ENCODE measurements around the gene SLC24A3. TPM values are rescaled to one million over a fixed set of nuclear protein-coding genes. Genes with fewer than 3 reads are reported as not detected.

SLC24A3 gene
- total and polyA plus RNA-seq, 4 experiments from 2014 or later: not detected

DNA sequence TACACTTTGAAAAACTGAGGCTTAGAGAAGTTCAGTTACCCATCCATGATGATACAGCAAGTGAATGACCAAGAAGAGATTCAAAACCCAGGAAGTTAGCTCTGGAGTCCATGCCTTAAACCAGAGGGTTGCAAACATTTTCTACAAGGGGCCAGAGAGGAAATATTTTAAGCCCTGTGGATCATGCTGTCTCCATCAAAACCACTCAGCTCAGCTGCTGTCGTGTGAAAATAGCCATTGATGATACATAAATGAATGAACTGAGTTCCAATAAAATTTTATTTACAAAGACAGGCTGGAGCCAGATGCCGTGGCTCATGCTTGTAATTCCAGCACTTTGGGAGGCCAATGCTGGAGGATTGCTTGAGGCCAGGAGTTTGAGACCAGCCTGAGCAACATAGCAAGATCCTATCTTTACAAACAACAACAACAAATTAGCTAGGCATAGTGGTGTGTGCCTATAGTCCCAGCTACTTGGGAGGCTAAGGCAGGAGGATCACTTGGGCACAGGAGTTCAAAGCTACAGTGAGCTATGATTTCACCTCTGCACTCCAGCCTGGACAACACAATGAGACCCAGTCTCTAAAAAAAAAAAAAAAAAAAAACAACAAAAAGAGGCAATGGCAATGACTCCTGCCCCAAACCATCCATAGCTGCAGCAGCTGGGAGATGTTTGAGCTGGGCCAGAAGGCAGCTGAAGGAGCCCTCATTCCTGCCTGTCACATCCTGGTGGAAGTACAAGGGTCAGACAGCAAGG lies 501.6 kb downstream of the SLC24A3 start:
- Histone ChIP-seq H3K36me3 (ENCODE audit: insufficient read depth, low read length) (no peaks in the 10 kb centered on the region), H3K4me1 (ENCODE audit: insufficient read depth, low read length) (no peaks in the 10 kb centered on the region), H3K9me3 (ENCODE audit: control insufficient read depth in 1 of 2, low read length in 2 of 2) (no peaks in the 10 kb centered on the region), H3K4me3 (ENCODE audit: low read length in 2 of 2) (no peak overlapping the region), H3K27me3 (ENCODE audit: insufficient read depth, low read length) (no peaks in the 10 kb centered on the region), H3K27ac (ENCODE audit: low read depth, low read length) (no peak overlapping the region)
- no peak overlapping the region for H3K27ac Mint-ChIP-seq
- intact Hi-C loops (cut with micrococcal nuclease): no loop called here
- H3K36me3 Mint-ChIP-seq: no peaks in the 10 kb centered on the region
- ChIA-PET POLR2A (ENCODE audit: partially characterized antibody) (no interaction called here), CTCF (ENCODE audit: partially characterized antibody) (interaction anchor here (0.7 kb wide), 1 partner anchor 289 kb away, joined by 3 read pairs; no protein-coding TSS in a partner anchor)
- no peak overlapping the region for H3K4me3 Mint-ChIP-seq
- peaks cover 0 to 28% (median 11%) of the 10 kb centered on the region in 8 donors for H3K9me3 Mint-ChIP-seq
- no peaks in the 10 kb centered on the region for H3K4me1 Mint-ChIP-seq
- DNase-seq: no peak
- peaks cover 2 to 3% of the 10 kb centered on the region in 2 donors for H3K27me3 Mint-ChIP-seq

- Mint-ChIP-seq H3K27me3 (peaks cover 2 to 3% of the 10 kb centered on the region in 2 donors), H3K36me3 (no peaks in the 10 kb centered on the region), H3K4me3 (no peak overlapping the region), H3K27ac (no peak overlapping the region), H3K9me3 (peaks cover 0 to 28% (median 11%) of the 10 kb centered on the region in 8 donors), H3K4me1 (no peaks in the 10 kb centered on the region)
- Histone ChIP-seq H3K9me3 (ENCODE audit: control insufficient read depth in 1 of 2, low read length in 2 of 2) (no peaks in the 10 kb centered on the region), H3K27ac (ENCODE audit: low read depth, low read length) (no peak overlapping the region), H3K27me3 (ENCODE audit: insufficient read depth, low read length) (no peaks in the 10 kb centered on the region), H3K4me3 (ENCODE audit: low read length in 2 of 2) (no peak overlapping the region), H3K4me1 (ENCODE audit: insufficient read depth, low read length) (no peaks in the 10 kb centered on the region), H3K36me3 (ENCODE audit: insufficient read depth, low read length) (no peaks in the 10 kb centered on the region)
- ChIA-PET POLR2A (ENCODE audit: partially characterized antibody) (no interaction called here), CTCF (ENCODE audit: partially characterized antibody) (no interaction called here)
- DNase-seq: no peak
- intact Hi-C loops (cut with micrococcal nuclease): no loop called here
Measured at GRCh38 chr20:19714579-19714840, 502.1 kb downstream of the SLC24A3 start.

- Histone ChIP-seq H3K4me3 (ENCODE audit: low read length in 2 of 2) (no peak overlapping the region), H3K9me3 (ENCODE audit: control insufficient read depth in 1 of 2, low read length in 2 of 2) (no peaks in the 10 kb centered on the region), H3K36me3 (ENCODE audit: insufficient read depth, low read length) (no peaks in the 10 kb centered on the region), H3K27ac (ENCODE audit: low read depth, low read length) (no peak overlapping the region), H3K4me1 (ENCODE audit: insufficient read depth, low read length) (no peaks in the 10 kb centered on the region), H3K27me3 (ENCODE audit: insufficient read depth, low read length) (no peaks in the 10 kb centered on the region)
- ChIA-PET POLR2A (ENCODE audit: partially characterized antibody) (no interaction called here), CTCF (ENCODE audit: partially characterized antibody) (no interaction called here)
- intact Hi-C loops (cut with micrococcal nuclease): no loop called here
- Mint-ChIP-seq H3K4me1 (no peaks in the 10 kb centered on the region), H3K36me3 (no peaks in the 10 kb centered on the region), H3K4me3 (no peak overlapping the region), H3K27ac (no peak overlapping the region), H3K27me3 (peaks cover 0 to under 1% of the 10 kb centered on the region in 2 donors), H3K9me3 (peaks cover 0 to 28% (median 11%) of the 10 kb centered on the region in 8 donors)
- DNase-seq: no peak
Measured at GRCh38 chr20:19715986-19716385, 503.5 kb downstream of the SLC24A3 start.

- ChIA-PET CTCF (ENCODE audit: partially characterized antibody) (interaction anchor here (0.6 kb wide), 1 partner anchor 63 kb away, joined by 3 read pairs; no protein-coding TSS in a partner anchor), POLR2A (ENCODE audit: partially characterized antibody) (no interaction called here)
- Mint-ChIP-seq H3K27me3 (peaks cover 2 to 3% of the 10 kb centered on the region in 2 donors), H3K4me1 (no peaks in the 10 kb centered on the region), H3K36me3 (no peaks in the 10 kb centered on the region), H3K9me3 (peaks cover 0 to 28% (median 11%) of the 10 kb centered on the region in 8 donors), H3K27ac (no peak overlapping the region), H3K4me3 (no peak overlapping the region)
- intact Hi-C loops (cut with micrococcal nuclease): no loop called here
- Histone ChIP-seq H3K4me3 (ENCODE audit: low read length in 2 of 2) (no peak overlapping the region), H3K4me1 (ENCODE audit: insufficient read depth, low read length) (no peaks in the 10 kb centered on the region), H3K27ac (ENCODE audit: low read depth, low read length) (no peak overlapping the region), H3K9me3 (ENCODE audit: control insufficient read depth in 1 of 2, low read length in 2 of 2) (no peaks in the 10 kb centered on the region), H3K36me3 (ENCODE audit: insufficient read depth, low read length) (no peaks in the 10 kb centered on the region), H3K27me3 (ENCODE audit: insufficient read depth, low read length) (no peaks in the 10 kb centered on the region)
- DNase-seq: no peak
Measured at GRCh38 chr20:19718880-19719279, 506.4 kb downstream of the SLC24A3 start.

- Histone ChIP-seq H3K27me3 (ENCODE audit: insufficient read depth, low read length) (no peaks in the 10 kb centered on the region), H3K36me3 (ENCODE audit: insufficient read depth, low read length) (no peaks in the 10 kb centered on the region), H3K9me3 (ENCODE audit: control insufficient read depth in 1 of 2, low read length in 2 of 2) (no peaks in the 10 kb centered on the region), H3K27ac (ENCODE audit: low read depth, low read length) (no peak overlapping the region), H3K4me3 (ENCODE audit: low read length in 2 of 2) (no peak overlapping the region), H3K4me1 (ENCODE audit: insufficient read depth, low read length) (no peaks in the 10 kb centered on the region)
- Mint-ChIP-seq H3K27ac (no peak overlapping the region), H3K27me3 (peaks cover 2 to 3% of the 10 kb centered on the region in 2 donors), H3K36me3 (no peaks in the 10 kb centered on the region), H3K4me1 (no peaks in the 10 kb centered on the region), H3K9me3 (peaks cover 0 to 21% (median 8%) of the 10 kb centered on the region in 8 donors), H3K4me3 (no peak overlapping the region)
- DNase-seq: no peak
- CTCF ChIA-PET (ENCODE audit: partially characterized antibody): no interaction called here
- intact Hi-C loops (cut with micrococcal nuclease): no loop called here
- POLR2A ChIA-PET (ENCODE audit: partially characterized antibody): no interaction called here
Measured at GRCh38 chr20:19720991-19721390, 508.5 kb downstream of the SLC24A3 start.

GRCh38 chr20:19723051-19723450 lies 510.6 kb downstream of the SLC24A3 start:
- CTCF ChIA-PET (ENCODE audit: partially characterized antibody): no interaction called here
- no peak overlapping the region for H3K4me3 ChIP-seq (ENCODE audit: low read length in 2 of 2)

DNA sequence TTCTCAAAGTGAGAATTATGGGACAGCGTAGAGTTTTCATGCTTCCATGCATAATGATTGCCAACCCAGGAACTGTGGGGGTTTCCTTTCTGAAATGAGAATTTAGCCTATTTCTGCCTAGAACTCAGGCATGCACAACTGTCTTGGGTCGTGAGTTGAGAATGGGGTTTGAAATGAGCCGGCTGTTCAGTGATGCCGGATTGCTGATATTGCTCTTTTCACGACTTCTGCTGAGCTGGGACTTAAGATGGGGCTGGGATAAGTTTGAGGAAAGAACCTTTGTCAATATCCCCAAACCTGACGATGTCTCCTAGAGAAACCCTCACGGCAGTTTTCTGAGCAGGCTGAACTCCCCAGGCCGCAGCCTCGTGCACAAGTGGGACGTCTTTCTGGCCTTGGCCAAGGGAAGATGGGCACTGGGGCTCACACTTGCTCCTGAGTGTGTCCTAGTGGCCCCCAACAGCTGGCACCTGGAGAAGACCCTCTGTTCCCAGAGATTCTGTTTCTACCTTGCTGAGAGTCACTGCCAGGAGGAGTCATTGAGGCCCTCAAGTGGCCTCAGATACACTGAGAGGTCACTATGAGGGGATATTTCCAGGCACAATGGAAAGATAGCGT lies 511.5 kb downstream of the SLC24A3 start:
- Mint-ChIP-seq H3K9me3 (no peaks in the 10 kb centered on the region), H3K27me3 (peaks cover 2 to 3% of the 10 kb centered on the region in 2 donors), H3K27ac (no peak overlapping the region), H3K36me3 (no peaks in the 10 kb centered on the region), H3K4me3 (no peak overlapping the region), H3K4me1 (no peaks in the 10 kb centered on the region)
- H3K4me3 ChIP-seq (ENCODE audit: low read length in 2 of 2): no peak overlapping the region
- intact Hi-C loops (cut with micrococcal nuclease): no loop called here
- no peak overlapping the region for H3K27ac ChIP-seq (ENCODE audit: low read depth, low read length)
- no peaks in the 10 kb centered on the region for H3K4me1 ChIP-seq (ENCODE audit: insufficient read depth, low read length)
- ChIA-PET POLR2A (ENCODE audit: partially characterized antibody) (no interaction called here), CTCF (ENCODE audit: partially characterized antibody) (no interaction called here)
- H3K27me3 ChIP-seq (ENCODE audit: insufficient read depth, low read length): no peaks in the 10 kb centered on the region
- H3K36me3 ChIP-seq (ENCODE audit: insufficient read depth, low read length): no peaks in the 10 kb centered on the region
- no peak for DNase-seq
- H3K9me3 ChIP-seq (ENCODE audit: control insufficient read depth in 1 of 2, low read length in 2 of 2): no peaks in the 10 kb centered on the region

More at GRCh38 chr20:19723051-19723450, 510.6 kb downstream of the SLC24A3 start:
- POLR2A ChIA-PET (ENCODE audit: partially characterized antibody): no interaction called here
- Mint-ChIP-seq H3K9me3 (peaks cover 0 to 3% (median 0%) of the 10 kb centered on the region in 8 donors), H3K27me3 (peaks cover 2 to 3% of the 10 kb centered on the region in 2 donors), H3K4me1 (no peaks in the 10 kb centered on the region), H3K4me3 (no peak overlapping the region), H3K27ac (no peak overlapping the region), H3K36me3 (no peaks in the 10 kb centered on the region)
- no peaks in the 10 kb centered on the region for H3K36me3 ChIP-seq (ENCODE audit: insufficient read depth, low read length)
- no peaks in the 10 kb centered on the region for H3K27me3 ChIP-seq (ENCODE audit: insufficient read depth, low read length)
- no peak for DNase-seq
- no peaks in the 10 kb centered on the region for H3K4me1 ChIP-seq (ENCODE audit: insufficient read depth, low read length)
- no peak overlapping the region for H3K27ac ChIP-seq (ENCODE audit: low read depth, low read length)
- no peaks in the 10 kb centered on the region for H3K9me3 ChIP-seq (ENCODE audit: control insufficient read depth in 1 of 2, low read length in 2 of 2)
- intact Hi-C loops (cut with micrococcal nuclease): no loop called here

All from CD4-positive, alpha-beta memory T cell (primary cell).